ENCODE measurements around the gene TM9SF2. TPM values are rescaled to one million over a fixed set of nuclear protein-coding genes. Genes with fewer than 3 reads are reported as not detected.

The TM9SF2 gene
- total RNA-seq, 1 experiment from 2014 or later, result 67.9 TPM

GRCh38 chr13:99553033-99553432 lies 51.8 kb downstream of the TM9SF2 start:
- Histone ChIP-seq H3K27ac (ENCODE audit: low read length) (no peak overlapping the region), H3K27me3 (ENCODE audit: control insufficient read depth, insufficient read depth, low read length) (no peaks in the 10 kb centered on the region), H3K4me1 (ENCODE audit: control insufficient read depth, insufficient read depth, low read length) (no peaks in the 10 kb centered on the region), H3K4me3 (ENCODE audit: low read depth in 2 of 2, low read length in 2 of 2) (no peak overlapping the region), H3K36me3 (ENCODE audit: control insufficient read depth, insufficient read depth, low read length) (0 out of 2 replicates have a peak, but pooled peaks cover 6% of the 10 kb centered on the region), H3K9me3 (ENCODE audit: control insufficient read depth, insufficient read depth, low read depth, low read length) (no peaks in the 10 kb centered on the region)
- POLR2A ChIA-PET, result no interaction called here
- intact Hi-C loops (cut with micrococcal nuclease; ENCODE audit: unreplicated experiment), result no loop called here
- no TSS peak for BruUV-seq (replicated peaks)
- CTCF ChIA-PET, result no interaction called here
- ATAC-seq, result no peak
- in situ Hi-C loops (cut with HindIII; ENCODE audit: low pct_unique_long_range_greater_than_20kb, low sequenced_read_pairs), result no loop called here
- no peak for DNase-seq (ENCODE audit: low read depth, low spot score)
- TF ChIP-seq TCF7L2 (IDR thresholded peaks at IDR 0.05; ENCODE audit: low read depth, low read length), result no peak
- TF ChIP-seq POLR2AphosphoS5 (IDR thresholded peaks at IDR 0.05; ENCODE audit: low read depth, low read length), result no peak
- no peak for TF ChIP-seq SIN3A (IDR thresholded peaks at IDR 0.05; ENCODE audit: borderline replicate concordance, insufficient read depth, low read depth, low read length)
- no peak for TF ChIP-seq REST (IDR thresholded peaks at IDR 0.05; ENCODE audit: insufficient read depth in 1 of 2, low read depth in 2 of 2, low read length in 1 of 2)
- no peak for TF ChIP-seq CTCF (IDR thresholded peaks at IDR 0.05)

GRCh38 chr13:99555149-99555548 lies 53.9 kb downstream of the TM9SF2 start:
- in situ Hi-C loops (cut with HindIII; ENCODE audit: low pct_unique_long_range_greater_than_20kb, low sequenced_read_pairs), result no loop called here
- Histone ChIP-seq H3K27me3 (ENCODE audit: control insufficient read depth, insufficient read depth, low read length) (no peaks in the 10 kb centered on the region), H3K36me3 (ENCODE audit: control insufficient read depth, insufficient read depth, low read length) (0 out of 2 replicates have a peak, but pooled peaks cover 5% of the 10 kb centered on the region), H3K27ac (ENCODE audit: low read length) (no peak overlapping the region), H3K4me3 (ENCODE audit: low read depth in 2 of 2, low read length in 2 of 2) (no peak overlapping the region), H3K4me1 (ENCODE audit: control insufficient read depth, insufficient read depth, low read length) (no peaks in the 10 kb centered on the region), H3K9me3 (ENCODE audit: control insufficient read depth, insufficient read depth, low read depth, low read length) (no peaks in the 10 kb centered on the region)
- ATAC-seq, result no peak
- intact Hi-C loops (cut with micrococcal nuclease; ENCODE audit: unreplicated experiment), result no loop called here
- no peak for TF ChIP-seq TCF7L2 (IDR thresholded peaks at IDR 0.05; ENCODE audit: low read depth, low read length)
- TF ChIP-seq SIN3A (IDR thresholded peaks at IDR 0.05; ENCODE audit: borderline replicate concordance, insufficient read depth, low read depth, low read length), result no peak
- TF ChIP-seq REST (IDR thresholded peaks at IDR 0.05; ENCODE audit: insufficient read depth in 1 of 2, low read depth in 2 of 2, low read length in 1 of 2), result no peak
- TF ChIP-seq POLR2AphosphoS5 (IDR thresholded peaks at IDR 0.05; ENCODE audit: low read depth, low read length), result no peak
- no peak for TF ChIP-seq CTCF (IDR thresholded peaks at IDR 0.05)
- no peak for DNase-seq (ENCODE audit: low read depth, low spot score)
- ChIA-PET POLR2A (no interaction called here), CTCF (no interaction called here)
- no TSS peak for BruUV-seq (replicated peaks)

All from Panc1 (cell line).